Iris pigment epithelial cell (primary cell): ENCODE measurements around the gene SLC8A1.
A peak's percentile ranks its signal among the peaks of the same experiment; 100 is the strongest.

ENCODE experiments used
- DNase-seq: peaks from one replicate; pipeline ENCODE4 v3.0.0-alpha.2; 2011; ENCODE audit warnings: low read depth

Gene SLC8A1

GRCh38 chr2:40147360-40147759 is 304.5 kb downstream of the SLC8A1 start:
- DNase-seq: no peak

- no peak for DNase-seq
Measured at GRCh38 chr2:40144022-40144421, 307.9 kb downstream of the SLC8A1 start.

- no peak for DNase-seq
Measured at GRCh38 chr2:40138314-40138713, 313.6 kb downstream of the SLC8A1 start.

- DNase-seq: no peak
Measured at GRCh38 chr2:40131081-40131704, 320.7 kb downstream of the SLC8A1 start.

- peak; percentile 25 for DNase-seq
Measured at GRCh38 chr2:40130251-40130994, 321.5 kb downstream of the SLC8A1 start.

- no peak for DNase-seq
Measured at GRCh38 chr2:40129725-40130124, 322.2 kb downstream of the SLC8A1 start.

GRCh38 chr2:40128796-40129195 is 323.1 kb downstream of the SLC8A1 start:
- no peak for DNase-seq

GRCh38 chr2:40127890-40128557 is 323.9 kb downstream of the SLC8A1 start:
- peak; percentile 56 for DNase-seq

- DNase-seq: no peak
Measured at GRCh38 chr2:40127146-40127545, 324.7 kb downstream of the SLC8A1 start.

GRCh38 chr2:40126006-40126405 is 325.9 kb downstream of the SLC8A1 start:
- no peak for DNase-seq

GRCh38 chr2:40123746-40124145 is 328.1 kb downstream of the SLC8A1 start:
- DNase-seq: no peak

- no peak for DNase-seq
Measured at GRCh38 chr2:40123326-40123725, 328.6 kb downstream of the SLC8A1 start.

- no peak for DNase-seq
Measured at GRCh38 chr2:40120957-40121356, 330.9 kb downstream of the SLC8A1 start.

- DNase-seq: no peak
Measured at GRCh38 chr2:40120026-40120425, 331.9 kb downstream of the SLC8A1 start.

- no peak for DNase-seq
Measured at GRCh38 chr2:40118622-40119021, 333.3 kb downstream of the SLC8A1 start.

- DNase-seq: no peak
Measured at GRCh38 chr2:40115894-40116293, 336.0 kb downstream of the SLC8A1 start.

GRCh38 chr2:40115348-40115747 is 336.5 kb downstream of the SLC8A1 start:
- DNase-seq: no peak

GRCh38 chr2:40113997-40114396 is 337.9 kb downstream of the SLC8A1 start:
- no peak for DNase-seq

- no peak for DNase-seq
Measured at GRCh38 chr2:40113272-40113968, 338.5 kb downstream of the SLC8A1 start.

- no peak for DNase-seq
Measured at GRCh38 chr2:40109381-40109780, 342.5 kb downstream of the SLC8A1 start.

- no peak for DNase-seq
Measured at GRCh38 chr2:40108851-40109250, 343.0 kb downstream of the SLC8A1 start.

GRCh38 chr2:40106061-40106460 is 345.8 kb downstream of the SLC8A1 start:
- DNase-seq: no peak

GRCh38 chr2:40105593-40105992 is 346.3 kb downstream of the SLC8A1 start:
- DNase-seq: no peak
